Activated T-cell treated with anti-CD3 and anti-CD28 coated beads, Interleukin-2, amount 50 U/mL, for 1 hour (primary cell): ENCODE results near the gene BCAR3.

Experiments
- DNase-seq: peaks from one replicate; pipeline ENCODE4 v3.0.0-alpha.2; 2020

BCAR3 gene

DNA sequence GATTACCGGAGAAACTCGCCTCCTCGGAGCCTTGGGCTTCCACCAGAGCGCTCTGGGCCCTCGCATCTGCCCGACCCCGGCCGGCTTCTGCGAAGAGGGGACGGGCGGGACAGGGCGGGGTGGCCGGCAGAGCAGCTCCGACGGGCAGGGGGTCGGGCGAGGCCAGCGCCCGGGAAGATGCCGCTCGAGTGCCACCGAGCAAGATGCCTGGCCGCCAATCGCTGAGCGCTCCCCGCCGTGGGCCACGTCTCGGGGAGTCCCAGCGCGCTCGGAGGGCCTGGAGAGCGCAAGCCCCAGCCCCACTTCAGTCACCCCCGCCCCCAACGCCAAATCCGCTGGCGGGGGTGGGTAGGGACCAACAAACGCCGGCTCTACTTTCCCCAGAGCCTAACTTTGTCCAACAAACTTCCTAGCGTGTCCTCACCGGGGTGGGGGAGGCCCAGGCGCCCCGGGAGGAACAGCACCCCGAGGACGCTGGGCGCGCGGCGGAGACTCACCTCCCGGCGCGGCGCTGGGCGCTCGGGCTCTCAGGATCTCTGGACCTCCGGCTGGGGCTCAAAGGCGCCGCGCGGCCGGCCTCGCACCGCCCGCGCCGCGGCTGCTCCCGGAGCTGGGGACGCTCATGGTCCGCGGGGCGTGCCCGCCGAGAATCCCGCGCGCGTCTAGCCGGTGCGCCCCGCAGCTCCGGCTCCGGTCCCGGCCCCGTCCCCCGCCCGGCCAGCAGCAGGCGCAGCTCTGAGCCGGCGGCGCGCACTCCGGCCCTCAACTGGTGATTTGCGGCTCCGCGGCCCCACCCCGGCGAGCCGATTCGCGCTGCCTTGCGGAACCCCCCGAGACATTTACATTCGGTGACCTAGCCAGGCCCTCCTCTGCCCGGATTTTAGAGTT lies at the start of gene BCAR3:
Gene BCAR3, minus strand, starts transcription at position 737 of the 888 bp plus-strand sequence. CDS start 6,907 bp downstream, outside the sequence.
- DNase-seq: no peak

DNA sequence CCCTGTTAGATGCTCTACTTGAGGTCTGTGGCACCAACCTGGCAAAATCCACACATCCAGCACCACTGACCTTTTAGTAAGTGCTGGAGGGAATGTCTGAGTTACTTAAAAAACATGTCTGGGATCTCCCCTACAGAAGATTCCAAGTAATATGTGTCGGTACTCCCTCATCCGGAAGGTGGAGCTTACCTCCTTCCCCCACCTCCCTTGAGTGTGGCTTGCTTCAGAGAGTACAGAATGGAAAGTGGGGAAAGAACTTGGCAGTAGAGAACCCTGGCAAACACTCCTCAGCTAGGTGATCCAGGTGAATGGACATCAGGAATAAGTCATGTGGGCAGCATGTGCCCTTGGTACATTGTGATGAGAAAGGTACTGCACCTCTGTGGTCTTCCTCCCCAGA lies 49.0 kb upstream of the BCAR3 start:
- no peak for DNase-seq

DNA sequence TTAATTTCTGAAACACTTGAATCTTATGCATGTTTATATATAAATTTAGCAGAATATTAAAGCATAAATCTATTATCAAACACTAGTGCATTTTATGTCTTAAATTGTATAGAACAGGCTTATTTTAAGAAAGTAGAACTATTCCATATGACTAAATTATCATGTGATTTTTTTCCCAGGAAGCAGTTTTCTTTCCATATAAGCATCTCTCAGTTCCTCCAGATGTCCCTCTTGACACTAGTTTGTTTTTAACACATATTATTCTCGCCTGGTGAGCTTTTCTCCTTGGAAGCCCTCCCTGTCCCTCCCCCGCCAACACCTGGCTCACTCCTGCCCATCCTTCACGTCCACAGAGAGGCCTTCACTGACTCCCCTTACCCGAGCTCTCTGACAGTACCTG lies 48.3 kb upstream of the BCAR3 start:
- DNase-seq: no peak

DNA sequence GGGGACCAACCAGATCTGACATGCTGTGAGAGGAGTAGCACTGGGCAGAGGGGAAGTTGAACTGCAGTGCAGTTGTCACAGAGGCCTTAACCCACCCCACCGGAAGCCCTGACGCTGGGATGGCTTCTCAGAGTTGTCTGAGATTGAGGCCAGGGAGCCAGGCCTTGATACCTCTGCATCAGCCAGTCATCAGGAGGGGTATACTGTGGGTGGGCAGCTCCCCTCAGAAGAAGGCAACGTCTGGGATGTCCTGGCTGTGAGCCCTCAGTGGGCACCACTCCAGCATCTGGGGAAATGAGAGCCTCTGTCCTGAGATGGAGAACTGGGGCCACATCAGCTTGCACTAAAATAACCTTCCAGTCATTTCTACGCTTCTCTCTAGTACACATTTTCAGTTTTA lies 47.9 kb upstream of the BCAR3 start:
- DNase-seq: no peak

DNA sequence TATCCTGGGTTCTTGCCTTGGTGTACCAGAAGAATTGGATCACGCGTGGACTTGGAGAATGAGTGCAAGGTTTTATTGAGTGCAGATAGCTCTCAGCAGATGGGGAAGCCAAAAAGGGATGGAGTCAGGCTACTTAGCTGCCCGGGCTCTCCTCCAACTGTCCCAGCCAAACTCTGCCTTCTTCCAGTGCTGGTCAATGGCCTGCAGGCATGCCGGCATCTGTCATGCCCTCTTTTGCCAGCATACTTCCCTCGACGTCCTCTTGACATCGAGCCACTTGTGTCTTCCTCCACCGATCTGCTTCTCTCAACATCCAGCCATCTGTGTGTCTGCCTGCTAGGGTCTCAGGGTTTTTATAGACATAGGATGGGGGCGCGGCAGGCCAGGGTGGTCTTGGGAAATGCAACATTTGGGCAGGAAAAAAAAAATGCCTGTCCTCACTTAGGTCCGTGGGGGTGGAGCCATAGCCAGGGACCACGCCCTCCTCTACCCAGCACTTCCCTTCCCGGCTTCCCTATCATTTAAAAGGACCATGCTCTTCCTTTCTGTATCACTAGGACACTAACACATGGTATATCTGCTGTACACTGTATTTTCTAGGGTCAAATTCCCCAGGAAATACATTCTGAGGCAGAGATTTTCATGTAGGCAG lies 47.0 kb upstream of the BCAR3 start:
- DNase-seq: no peak

DNA sequence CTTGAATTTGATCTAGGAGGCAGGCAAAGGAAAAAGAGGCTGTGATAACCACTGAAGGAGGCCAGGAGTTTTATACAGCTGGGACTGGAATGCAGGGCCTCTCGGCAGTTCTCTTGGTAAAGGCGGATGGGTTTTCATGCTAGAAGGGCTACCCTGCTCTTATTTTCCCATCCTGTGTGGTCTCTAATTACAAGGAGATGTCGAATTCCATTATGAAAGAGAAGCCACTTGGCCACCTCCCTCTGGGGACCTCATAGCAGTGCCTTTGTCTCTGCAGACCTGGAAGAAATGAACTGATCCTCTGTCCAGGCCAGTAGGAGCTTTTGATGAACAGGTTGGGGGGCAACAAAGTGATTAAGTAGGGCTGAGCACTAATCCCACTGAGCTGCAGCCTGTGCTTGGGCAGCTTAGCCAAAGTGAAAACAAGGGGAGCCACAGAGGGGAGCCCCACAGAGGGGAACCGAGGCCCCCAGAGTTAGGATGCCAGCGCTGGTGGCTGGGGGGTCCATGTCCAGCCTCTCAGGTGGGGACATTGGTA lies 42.2 kb upstream of the BCAR3 start:
- no peak for DNase-seq

DNA sequence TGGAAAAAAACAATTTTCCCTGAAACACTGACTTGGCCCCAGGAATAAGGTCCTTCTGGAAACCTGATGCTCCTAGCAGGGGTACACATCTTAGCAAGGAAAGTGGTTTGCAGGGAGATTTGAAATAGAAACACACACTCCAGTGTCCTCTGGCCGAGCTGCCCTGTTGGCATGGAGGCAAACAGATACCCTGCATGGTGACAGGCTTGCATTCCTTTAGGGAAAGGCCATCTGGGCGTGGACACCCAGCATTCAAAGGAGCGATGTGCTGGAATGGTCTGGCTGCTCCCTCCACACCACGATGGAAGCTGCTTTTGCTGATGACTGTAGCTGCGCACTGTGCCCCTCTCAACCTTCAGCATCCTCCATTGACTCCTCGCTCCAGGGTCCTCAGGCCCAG lies 41.5 kb upstream of the BCAR3 start:
- DNase-seq: no peak

DNA sequence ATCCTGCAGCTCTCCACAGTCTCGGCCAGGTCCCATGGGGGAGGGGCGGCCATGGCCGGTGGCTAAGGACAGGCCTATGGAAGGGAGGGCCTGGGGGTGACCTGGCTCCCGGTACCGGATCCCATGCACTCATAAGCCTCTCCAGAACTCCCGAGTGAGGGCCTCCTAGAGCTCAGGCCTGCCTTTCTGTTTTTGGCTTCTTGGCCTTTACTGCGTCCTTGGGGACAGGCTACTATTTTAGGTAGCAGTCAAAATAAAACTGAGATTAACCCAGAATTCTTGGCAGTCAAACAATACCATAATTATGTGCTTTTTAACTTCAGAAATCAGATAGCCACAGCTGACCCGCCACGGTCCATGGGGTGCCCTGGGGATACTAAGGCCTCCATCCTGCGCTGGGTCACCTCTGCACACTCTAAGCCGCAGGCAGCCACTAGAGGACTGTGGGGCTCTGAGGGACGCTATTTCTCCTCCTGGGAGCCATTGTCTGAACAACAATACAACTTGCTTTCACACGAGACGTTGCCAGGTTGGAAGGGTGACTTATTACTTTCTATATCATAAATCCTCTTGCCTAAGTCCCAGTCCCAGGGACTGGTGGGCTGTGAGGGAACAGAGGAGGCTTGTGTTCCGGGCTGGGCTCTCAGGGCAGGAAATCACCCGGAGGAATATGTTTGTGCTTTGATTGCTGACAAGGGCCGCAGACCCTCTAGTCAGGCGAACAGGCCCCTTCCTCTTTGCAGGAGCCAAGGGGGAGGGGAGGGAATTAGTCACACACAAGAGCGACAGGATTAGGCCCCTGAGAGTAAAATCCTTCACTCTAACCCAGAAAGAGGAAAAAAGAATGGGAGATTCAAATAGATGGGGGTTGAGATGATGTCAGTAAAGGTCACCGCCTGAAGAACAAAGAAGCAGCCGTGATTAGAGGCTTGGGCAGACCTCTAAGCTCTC lies 40.7 kb upstream of the BCAR3 start:
- no peak for DNase-seq

DNA sequence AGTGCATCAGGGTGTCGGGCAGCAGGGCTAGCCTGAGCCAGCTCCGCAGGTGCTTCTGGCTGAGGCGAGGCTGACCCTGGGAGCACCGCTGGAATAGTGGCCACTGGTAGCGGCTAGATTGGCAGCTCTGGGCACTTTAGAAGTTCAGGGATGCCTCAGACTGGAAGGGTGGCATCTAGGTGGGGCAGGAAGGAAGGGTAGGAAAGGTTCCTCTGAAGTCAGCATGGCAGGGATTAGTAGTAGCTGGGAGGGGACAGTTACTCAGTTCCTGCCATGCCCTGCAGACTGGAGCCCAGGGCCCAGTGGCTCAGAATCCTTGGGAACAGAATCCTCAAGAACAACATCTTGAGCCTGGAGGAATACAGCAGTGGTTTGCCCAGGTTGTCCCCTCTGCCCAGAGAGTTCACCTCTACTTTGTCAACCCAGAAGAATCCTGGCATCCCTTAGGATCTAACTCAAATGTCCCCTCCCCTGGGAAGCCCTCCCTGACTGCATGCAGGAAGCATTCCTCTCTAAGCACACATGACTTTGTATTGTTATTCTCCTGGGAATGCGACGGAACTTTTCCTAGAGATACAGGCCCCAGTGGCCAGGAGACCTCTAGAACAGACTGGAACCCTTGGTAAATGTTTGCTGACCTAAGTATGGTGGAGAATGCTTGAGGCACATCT lies 39.5 kb upstream of the BCAR3 start:
- DNase-seq: no peak

DNA sequence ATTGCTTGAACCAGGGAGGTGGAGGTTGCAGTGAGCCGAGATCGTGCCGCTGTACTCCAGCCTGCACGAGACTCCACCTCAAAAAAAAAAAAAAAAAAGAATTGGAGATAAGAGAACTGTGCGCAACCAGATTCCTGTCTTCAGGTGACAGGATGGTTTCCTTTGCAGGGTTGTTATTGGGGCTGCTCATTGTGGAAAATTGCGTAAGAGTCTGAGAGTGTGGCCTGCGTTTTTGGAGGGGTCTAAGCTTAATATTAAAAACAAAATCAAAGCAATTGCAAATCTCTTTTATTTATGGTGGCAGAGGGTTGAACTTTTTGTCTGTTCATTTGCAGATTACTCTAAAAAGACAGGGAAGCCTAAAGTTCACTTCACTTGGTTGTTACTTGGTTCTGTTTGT lies 36.0 kb upstream of the BCAR3 start:
- no peak for DNase-seq

DNA sequence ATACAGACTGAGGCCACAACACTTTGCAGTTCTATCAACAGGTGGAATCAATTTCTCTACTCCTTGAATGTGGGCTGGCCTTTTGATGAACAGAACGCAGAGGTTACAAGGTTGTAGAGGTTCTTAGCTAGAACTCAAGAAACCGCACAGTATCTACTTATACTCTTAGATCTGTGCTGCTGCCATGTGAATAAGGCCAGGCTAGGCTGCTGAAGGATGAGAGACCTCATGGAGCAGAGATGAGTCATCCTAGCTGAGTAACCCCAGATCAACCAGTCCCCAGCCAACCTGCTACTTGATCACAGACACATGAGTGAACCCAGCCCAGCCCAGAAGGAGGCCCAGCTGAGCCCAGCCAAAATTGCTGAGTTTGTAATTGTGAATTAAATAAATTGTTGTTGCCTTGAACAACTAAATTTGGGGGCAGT lies 35.3 kb upstream of the BCAR3 start:
- no peak for DNase-seq

DNA sequence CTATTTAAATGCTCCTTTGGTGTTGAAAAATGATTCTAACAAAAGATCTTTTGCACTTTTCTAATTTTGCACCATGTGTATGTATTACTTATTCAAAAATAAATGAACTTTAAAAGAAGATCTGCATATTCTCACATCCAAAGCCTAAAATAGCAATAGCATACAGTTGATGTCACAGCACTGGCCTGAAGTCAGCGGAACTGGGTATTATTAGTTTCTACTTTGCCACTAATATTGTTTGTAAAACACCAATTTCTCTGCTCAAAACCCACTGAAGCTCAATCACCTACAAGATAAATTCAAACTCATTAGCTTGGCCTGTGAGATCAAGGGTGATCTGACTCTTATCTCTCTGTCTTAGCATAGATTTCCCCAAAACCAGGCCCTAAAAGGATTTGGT lies 34.5 kb upstream of the BCAR3 start:
- no peak for DNase-seq

DNA sequence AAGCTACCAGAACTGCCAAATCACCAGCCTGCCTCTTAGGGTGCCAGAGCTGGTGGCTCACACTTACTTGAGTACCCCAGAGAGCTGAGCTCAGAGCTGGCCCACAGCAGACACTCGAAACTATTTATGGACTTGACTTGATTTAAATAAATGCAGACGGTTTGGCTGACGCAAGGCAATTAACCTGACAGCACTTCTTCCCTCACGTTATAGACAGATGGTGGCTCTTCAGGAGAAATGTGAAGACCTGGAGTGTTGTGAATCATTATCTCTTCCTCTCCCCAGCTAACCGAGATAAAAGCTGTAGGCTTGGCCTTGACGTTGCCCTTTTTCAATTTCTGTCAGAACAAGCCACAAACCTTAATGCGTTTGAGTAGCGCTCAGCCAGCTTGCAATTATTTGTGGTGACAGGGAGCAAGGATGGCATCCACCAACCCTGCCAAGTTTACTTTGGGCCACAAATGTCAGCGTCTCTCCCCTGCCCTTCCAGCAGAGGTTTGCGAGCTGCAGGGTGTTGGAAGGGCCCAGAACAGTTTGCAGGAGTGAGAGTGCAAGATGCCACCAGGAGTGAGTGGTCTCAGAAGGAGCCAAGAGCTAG lies 34.0 kb upstream of the BCAR3 start:
- DNase-seq: no peak

DNA sequence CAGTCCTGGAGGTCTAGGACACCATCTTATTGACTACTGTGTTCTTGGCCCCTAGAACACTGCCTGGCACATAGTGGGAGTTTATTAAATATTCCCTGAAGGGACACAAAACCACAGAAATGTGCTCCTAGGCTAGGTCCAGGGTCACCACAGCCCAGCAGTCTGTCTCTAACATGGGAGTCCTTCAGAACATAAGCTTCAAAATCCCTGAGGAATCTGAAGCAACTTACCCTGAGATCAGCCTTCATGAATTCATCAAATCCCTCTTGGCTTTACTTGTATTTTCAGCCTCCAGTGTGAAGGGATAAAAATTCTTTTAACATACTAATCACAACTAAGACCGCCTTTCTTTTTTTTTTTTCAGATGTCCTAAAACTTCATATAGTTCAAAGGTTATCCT lies 32.7 kb upstream of the BCAR3 start:
- DNase-seq: no peak

DNA sequence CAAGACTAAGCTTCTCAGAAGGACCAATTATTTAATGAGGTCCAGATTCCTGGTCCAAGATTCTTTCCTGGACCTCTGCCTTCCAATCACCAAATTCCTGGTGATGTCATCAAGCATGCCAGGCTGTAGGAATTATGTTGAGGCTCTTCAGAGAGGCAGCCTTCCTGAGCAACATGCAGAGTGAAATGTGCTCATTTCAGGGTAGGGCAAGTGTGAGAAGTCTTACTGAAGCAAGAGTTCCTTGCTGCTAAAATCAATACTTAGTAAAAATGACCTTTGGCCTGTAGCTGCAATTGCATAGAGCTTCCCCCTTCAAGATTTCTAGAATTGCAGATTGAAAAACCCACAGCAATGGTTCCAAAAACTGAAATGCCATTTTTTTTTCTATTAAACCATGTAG lies 31.7 kb upstream of the BCAR3 start:
- DNase-seq: no peak

DNA sequence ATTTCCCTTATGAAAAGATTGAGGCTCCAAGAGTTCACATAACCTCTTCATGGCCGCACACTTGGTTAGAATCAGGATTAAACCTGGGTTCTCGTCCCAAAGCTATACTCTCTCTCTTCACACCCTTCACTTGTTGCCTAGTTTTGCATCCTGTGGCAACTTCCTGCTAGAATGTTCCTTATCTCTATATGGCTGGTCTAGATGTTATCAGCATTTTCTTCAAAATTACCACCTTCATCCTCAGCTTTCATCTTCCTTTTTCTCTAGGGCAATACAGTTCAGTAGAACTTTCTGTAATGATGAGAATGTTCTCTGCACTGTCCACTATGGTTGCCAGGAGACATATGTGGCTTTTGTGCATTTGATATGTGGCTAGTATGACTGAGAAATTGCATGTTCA lies 31.1 kb upstream of the BCAR3 start:
- no peak for DNase-seq

DNA sequence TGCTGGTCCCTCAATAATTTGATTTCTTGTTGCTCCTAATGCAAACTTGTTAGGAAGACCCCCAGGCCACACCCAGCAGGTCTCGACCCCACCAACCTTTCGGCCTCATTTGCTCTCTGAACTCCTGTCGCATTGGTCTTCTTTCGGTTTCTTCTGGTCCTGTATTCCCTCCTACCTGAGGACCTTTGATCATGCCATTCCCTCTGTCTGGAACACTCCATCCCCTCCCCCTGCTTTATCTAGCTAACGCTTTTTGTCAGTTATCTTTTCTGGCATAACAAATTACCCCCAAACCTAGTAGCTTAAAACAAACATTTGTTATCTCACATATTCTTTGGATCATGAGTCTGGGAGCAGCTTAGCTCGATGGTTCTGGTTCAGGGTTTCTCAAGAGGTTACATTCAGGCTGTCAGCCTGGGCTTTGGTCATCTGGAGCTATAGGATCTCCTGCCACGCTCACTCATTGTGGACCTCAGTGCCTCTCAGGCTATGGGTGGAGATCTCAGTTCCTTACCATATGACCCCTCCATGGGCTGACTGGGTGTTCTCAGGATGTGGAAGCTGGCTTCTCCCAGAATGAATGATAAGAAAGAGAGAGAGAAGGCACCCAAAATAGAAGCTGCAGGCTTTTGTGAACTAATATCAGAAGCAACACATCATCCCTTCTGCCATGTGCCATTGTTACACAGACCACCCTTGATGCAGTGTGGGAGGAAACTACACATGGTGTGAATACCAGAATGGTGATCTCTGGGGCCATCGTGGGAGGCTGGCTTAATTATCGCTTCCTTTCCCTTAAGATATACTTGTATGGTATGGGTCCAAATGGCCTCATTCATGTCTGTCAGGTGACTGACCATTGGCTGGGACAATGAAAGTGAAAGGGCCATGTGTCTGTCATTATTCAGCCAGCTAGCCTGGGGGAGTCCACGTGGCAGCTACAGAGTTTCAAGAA lies 29.1 kb upstream of the BCAR3 start:
- DNase-seq: no peak

DNA sequence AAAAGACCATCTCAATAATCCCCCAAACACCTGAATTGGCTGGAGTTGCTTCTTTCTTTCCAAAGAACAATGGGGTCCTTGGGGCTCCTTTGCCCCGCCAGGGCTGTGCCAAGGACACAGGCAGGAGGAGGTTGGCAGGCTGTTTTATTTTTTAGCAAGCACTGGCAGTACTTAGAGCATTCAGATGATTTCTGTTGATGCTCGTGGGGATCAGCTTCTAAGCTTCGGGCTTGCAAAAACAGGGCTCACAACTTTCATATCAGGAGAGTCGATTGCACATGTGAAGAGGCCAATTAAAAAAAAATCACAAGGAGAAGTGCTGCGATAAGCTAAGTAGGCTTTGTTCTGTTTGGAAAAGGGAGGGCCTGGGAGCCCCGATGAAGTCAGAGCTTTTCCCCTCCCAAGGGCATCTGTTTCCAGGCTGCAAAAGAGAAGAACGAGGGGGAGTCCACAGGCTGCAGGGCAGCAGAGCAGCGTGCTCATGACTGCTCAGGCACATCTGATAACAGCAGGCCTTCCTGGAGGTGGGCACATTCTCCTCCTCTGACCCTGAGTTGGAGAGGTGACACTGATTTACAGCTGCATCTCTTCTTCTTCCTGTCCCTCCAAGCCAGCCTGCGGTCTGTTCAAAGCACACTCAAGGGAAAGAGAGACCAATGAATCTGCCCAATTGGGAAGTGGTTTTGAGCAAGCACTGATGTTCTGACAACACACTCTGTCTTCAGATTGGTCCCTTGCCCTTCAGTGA lies 27.3 kb upstream of the BCAR3 start:
- DNase-seq: no peak

DNA sequence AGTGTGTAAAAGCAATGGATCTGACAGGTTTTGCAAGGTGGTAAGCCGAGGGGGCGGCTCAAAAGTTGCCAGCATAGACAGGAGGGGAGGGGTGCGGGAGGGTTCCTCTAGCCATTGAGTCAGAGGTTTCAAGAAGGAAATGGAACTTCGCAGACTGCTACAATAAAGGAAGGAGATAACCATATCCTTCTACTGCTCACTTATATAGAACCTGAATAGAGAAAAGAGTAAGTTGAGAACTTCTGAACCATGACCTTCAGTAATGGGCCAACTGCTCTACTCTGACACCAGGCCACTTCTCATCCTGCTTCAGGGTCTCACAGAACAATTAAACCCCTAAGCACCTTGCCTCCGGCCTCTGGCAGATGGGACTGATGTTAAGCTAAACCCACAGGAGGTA lies 26.3 kb upstream of the BCAR3 start:
- no peak for DNase-seq

DNA sequence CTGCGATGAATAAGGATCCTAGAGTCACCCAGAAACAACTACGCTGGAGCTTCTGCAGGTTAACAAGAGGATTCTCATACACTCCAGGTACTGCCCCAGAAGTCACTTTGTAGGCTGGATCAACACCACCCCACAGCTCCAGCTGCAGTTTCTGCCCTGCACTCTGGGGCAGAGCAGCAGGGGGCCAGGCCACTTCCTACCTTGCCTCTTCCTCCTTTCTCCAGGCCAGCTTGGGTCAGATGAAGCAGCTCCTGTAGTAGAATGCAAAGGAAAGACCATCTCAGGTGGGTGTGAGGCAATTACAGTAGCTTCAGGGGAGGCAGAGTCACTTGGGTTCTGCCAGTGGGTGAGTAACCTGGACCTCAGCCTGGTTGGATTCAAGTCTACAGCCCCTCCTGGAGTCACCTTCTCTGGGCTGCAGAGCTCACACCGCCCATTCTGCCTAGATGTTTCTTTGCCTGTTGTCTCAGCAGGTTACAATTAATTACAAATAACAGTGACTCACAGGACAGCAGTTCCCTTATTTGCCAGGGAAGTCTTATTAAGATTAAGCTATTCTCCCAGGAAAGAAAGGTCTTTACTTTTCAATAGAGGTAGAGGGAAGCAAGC lies 24.4 kb upstream of the BCAR3 start:
- no peak for DNase-seq
